ENCODE results near the gene NFATC2IP. TPM values are rescaled to one million over a fixed set of nuclear protein-coding genes. Genes with fewer than 3 reads are reported as not detected.
"Not testable (repeated sequence)": the region's sequence is repeated elsewhere in the genome, so short reads cannot be mapped to it uniquely, and the experiment has no call there.

NFATC2IP gene
- polyA plus RNA-seq, 2 of the 4 experiments (the other 2 are of a cell fraction) = 29.7 to 32.2 TPM

DNA sequence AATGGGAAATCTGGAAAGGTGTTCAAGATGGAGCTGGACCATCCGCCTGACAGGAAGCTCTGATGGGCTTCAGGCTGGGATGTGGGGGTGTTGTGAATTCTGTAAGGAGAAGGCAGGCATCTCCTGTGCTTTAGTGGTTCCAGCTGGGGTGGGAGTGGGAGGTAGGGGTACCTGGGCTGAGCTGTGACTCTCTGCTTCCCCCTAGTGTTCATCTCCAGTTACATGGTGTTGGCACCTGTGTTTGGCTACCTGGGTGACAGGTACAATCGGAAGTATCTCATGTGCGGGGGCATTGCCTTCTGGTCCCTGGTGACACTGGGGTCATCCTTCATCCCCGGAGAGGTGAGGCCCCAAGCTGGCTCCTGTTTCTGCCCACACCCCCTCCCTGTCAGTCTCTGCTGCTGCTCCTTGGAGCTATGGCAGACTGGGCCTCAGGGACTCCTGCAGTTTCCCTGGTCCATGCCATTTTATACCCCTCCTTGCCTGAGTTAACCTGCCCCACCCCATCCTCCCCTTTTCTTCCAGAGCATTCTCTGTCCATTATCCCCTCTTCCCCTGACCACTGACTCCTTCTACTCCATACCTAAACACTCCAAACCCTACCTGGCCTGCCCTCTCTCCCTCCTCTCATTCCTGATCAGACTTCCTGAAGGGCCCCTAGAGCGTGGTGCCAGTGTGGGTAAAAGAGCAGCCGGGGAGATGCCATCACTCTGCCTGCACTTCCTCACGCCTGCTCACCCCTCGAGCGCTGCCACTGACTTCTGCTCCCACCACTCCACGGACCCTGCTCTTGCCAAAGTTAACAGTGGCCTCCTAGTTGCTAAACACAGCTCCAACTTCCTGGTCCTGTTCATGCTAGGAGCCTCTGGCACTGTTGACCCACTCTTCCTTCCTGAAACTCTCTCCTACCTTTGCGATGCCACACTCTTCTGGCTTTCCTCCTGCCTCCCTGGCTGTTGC lies 27.2 kb downstream of the NFATC2IP start:
- H3K27ac ChIP-seq = no peak overlapping the region
- H3K9me3 ChIP-seq = no peaks in the 10 kb centered on the region
- H3K4me3 ChIP-seq = no peak overlapping the region
- H3K4me2 ChIP-seq = no peak overlapping the region
- ChIA-PET CTCF (interaction anchor here (0.7 to 3.8 kb wide), 12 partner anchors 9 to 97 kb away, joined by 3 to 43 read pairs (median 4); no protein-coding TSS in a partner anchor), POLR2A (interaction anchor here (0.6 kb wide), 1 partner anchor 119 kb away, joined by 3 read pairs; no protein-coding TSS in a partner anchor)
- 75% methylated on average over 11 of the region's 11 CpGs for WGBS (ENCODE audit: missing lambda C conversion rate)
- ATAC-seq (no peak), DNase-seq (ENCODE audit: low read depth in 1 of 2, low spot score in 1 of 2) (peak in 1 of 2 experiments; percentile 25), FAIRE-seq (no peak)
- TF ChIP-seq EHMT2 (IDR thresholded peaks at IDR 0.05; ENCODE audit: low read depth) (no peak), RAD21 (conservative IDR thresholded peaks at IDR 0.05 in 1 of 2, IDR thresholded peaks at IDR 0.05 in 1 of 2) (peak; percentile 14 to 33; a peak in 1 of 5 replicates), CTCF (IDR thresholded peaks at IDR 0.05) (peak; percentile 47)
- H3K4me1 ChIP-seq = peaks cover 9% of the 10 kb centered on the region; the same call in 2 of the 3 replicates

DNA sequence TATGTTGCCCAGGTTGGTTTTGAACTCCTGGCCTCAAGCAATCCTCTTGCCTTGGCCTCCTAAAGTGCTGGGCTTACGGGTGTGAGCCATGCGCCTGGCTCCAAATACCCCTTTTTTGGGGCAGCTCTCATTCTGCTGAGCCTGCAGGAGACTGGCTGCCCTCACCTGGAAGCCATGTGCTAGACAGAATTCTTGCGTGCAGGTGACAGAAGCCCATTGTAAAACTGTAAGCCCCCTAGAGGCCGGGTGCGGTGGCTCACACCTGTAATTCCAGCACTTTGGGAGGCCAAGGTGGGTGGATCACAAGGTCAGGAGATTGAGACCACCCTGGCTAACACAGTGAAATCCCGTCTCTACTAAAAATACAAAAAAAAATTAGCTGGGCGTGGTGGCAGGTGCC lies 29.6 kb downstream of the NFATC2IP start:
- POLR2A ChIA-PET; ATAC-seq; H3K4me3 ChIP-seq; H3K9me3 ChIP-seq; FAIRE-seq; DNase-seq (ENCODE audit: low read depth in 1 of 2, low spot score in 1 of 2); H3K27ac ChIP-seq; H3K4me2 ChIP-seq: not testable (repeated sequence)
- CTCF ChIA-PET = interaction anchor here (0.7 to 3.8 kb wide), 4 partner anchors 14 to 670 kb away, joined by 3 to 13 read pairs (median 4); no protein-coding TSS in a partner anchor
- H3K4me1 ChIP-seq = peaks cover 21% of the 10 kb centered on the region; the same call in 2 of the 3 replicates
- 82% methylated on average over 7 of the region's 7 CpGs for WGBS (ENCODE audit: missing lambda C conversion rate)

- TF ChIP-seq NPAS2 (CRISPR knock-in tag; IDR thresholded peaks at IDR 0.05; ENCODE audit: borderline replicate concordance) (no peak), HDAC2 (IDR thresholded peaks at IDR 0.05) (no peak), FOXS1 (CRISPR knock-in tag; IDR thresholded peaks at IDR 0.05) (no peak), KDM1A (IDR thresholded peaks at IDR 0.05; ENCODE audit: low read depth) (no peak), POLR2A (IDR thresholded peaks at IDR 0.05; ENCODE audit: low read length) (no peak)
- POLR2A ChIA-PET = no interaction called here
- Histone ChIP-seq H3K4me3 (no peak overlapping the region), H3K9me3 (no peaks in the 10 kb centered on the region), H3K27ac (no peak overlapping the region), H3K4me1 (peaks cover 15% of the 10 kb centered on the region; the same call in 2 of the 3 replicates), H3K4me2 (no peak overlapping the region)
- CTCF ChIA-PET = interaction anchor here (2.0 kb wide), 1 partner anchor 36 kb away, joined by 4 read pairs; no protein-coding TSS in a partner anchor
- DNase-seq (ENCODE audit: low read depth in 1 of 2, low spot score in 1 of 2) (no peak), ATAC-seq (no peak), FAIRE-seq (no peak)
- whole genome bisulfite sequencing (ENCODE audit: missing lambda C conversion rate) = 90% methylated on average over 7 of the region's 7 CpGs
Measured at GRCh38 chr16:28980929-28981328, 30.2 kb downstream of the NFATC2IP start.

GRCh38 chr16:28981517-28981916 lies 30.8 kb downstream of the NFATC2IP start:
- FAIRE-seq = no peak

More at GRCh38 chr16:28981517-28981916, 30.8 kb downstream of the NFATC2IP start:
- TF ChIP-seq FOSL2 (IDR thresholded peaks at IDR 0.05) (no peak), FOSL2 (CRISPR knock-in tag; IDR thresholded peaks at IDR 0.05) (no peak), CTCF (IDR thresholded peaks at IDR 0.05) (peak; percentile 37), CHD2 (IDR thresholded peaks at IDR 0.05; ENCODE audit: low read length, partially characterized antibody) (no peak), MAFK (IDR thresholded peaks at IDR 0.05; ENCODE audit: partially characterized antibody) (no peak), RAD21 (conservative IDR thresholded peaks at IDR 0.05 in 1 of 2, IDR thresholded peaks at IDR 0.05 in 1 of 2) (peak in 1 of 2 experiments; percentile 45; a peak in 2 of 5 replicates)
- ATAC-seq (peak; percentile 12 to 66; a peak in 3 of 6 replicates), DNase-seq (ENCODE audit: low read depth in 1 of 2, low spot score in 1 of 2) (peak; percentile 30 to 61)
- WGBS (ENCODE audit: missing lambda C conversion rate) = 71% methylated on average over 12 of the region's 12 CpGs
- POLR2A ChIA-PET = no interaction called here
- H3K27ac ChIP-seq = no peak overlapping the region
- CTCF ChIA-PET = interaction anchor here (2.0 kb wide), 1 partner anchor 36 kb away, joined by 4 read pairs; no protein-coding TSS in a partner anchor
- H3K4me3 ChIP-seq = no peak overlapping the region
- H3K4me1 ChIP-seq = peaks cover 15% of the 10 kb centered on the region; the same call in 2 of the 3 replicates
- H3K9me3 ChIP-seq = no peaks in the 10 kb centered on the region
- no peak overlapping the region for H3K4me2 ChIP-seq

All from A549 (cell line).